Caco-2 (cell line): ENCODE data around the gene FBN2. TPM values are rescaled to one million over a fixed set of nuclear protein-coding genes. Genes with fewer than 3 reads are reported as not detected.

ENCODE experiments used
- BruUV-seq: library from RNA; stranded (reverse); fragments of 400-500 nt; replicated peaks from 2 replicates; lab custom pipeline; 2021; lab: Mats Ljungman, UMichigan
- CTCF ChIA-PET: fragments of 300-600 bp; sonication (Branson Sonifier 250); formaldehyde crosslinking; loops from one replicate; lab custom pipeline; 2022; ENCODE audit warnings: antibody characterized with exemption; lab: Charles Lee
- POLR2A ChIA-PET: fragments of 300-600 bp; sonication (Branson Sonifier 250); formaldehyde crosslinking; loops from one replicate; lab custom pipeline; 2022; ENCODE audit warnings: antibody characterized with exemption; lab: Charles Lee
- DNase-seq, 2 experiments: peaks; one replicate each; pipeline versions ENCODE4 v3.0.0 to v3.0.0-alpha.2; 2020 to 2022
- H3K27me3 ChIP-seq: replicated peaks from 2 replicates; pipeline ENCODE4 v1.6.0; 2011; ENCODE audit warnings: low read length; ENCODE audit not compliant: control insufficient read depth, insufficient read depth
- H3K36me3 ChIP-seq: 2 replicates; pipeline ENCODE4 v1.5.1; 2011; ENCODE audit warnings: low read length; ENCODE audit not compliant: control insufficient read depth, insufficient read depth
- H3K4me1 ChIP-seq: fragments of 250-450 bp; sonication (Bioruptor Pico); 2 replicates; pipeline ENCODE4 v1.5.1; 2020; ENCODE audit warnings: mild to moderate bottlenecking
- H3K4me3 ChIP-seq: 2 replicates; pipeline ENCODE4 v1.5.1; 2011; ENCODE audit warnings: low read depth, mild to moderate bottlenecking, control low read depth, low read length
- H3K9me3 ChIP-seq: fragments of 250-450 bp; sonication (Bioruptor Pico); 2 replicates; pipeline ENCODE4 v1.5.1; 2020; ENCODE audit warnings: mild to moderate bottlenecking, moderate library complexity
- H3K27ac Mint-ChIP-seq: one replicate; pipeline ENCODE4 v1.8.0; 2022; ENCODE audit warnings: mixed read lengths; ENCODE audit not compliant: unreplicated experiment
- H3K27me3 Mint-ChIP-seq: one replicate; pipeline ENCODE4 v1.8.0; 2022; ENCODE audit warnings: mixed read lengths; ENCODE audit not compliant: insufficient read depth, unreplicated experiment
- H3K36me3 Mint-ChIP-seq: one replicate; pipeline ENCODE4 v1.8.0; 2022; ENCODE audit warnings: mild to moderate bottlenecking, mixed read lengths; ENCODE audit not compliant: insufficient read depth, unreplicated experiment
- H3K4me1 Mint-ChIP-seq: one replicate; pipeline ENCODE4 v1.8.0; 2022; ENCODE audit warnings: low read depth, mixed read lengths; ENCODE audit not compliant: unreplicated experiment
- H3K4me3 Mint-ChIP-seq: one replicate; pipeline ENCODE4 v1.8.0; 2022; ENCODE audit warnings: mild to moderate bottlenecking, moderate library complexity, mixed read lengths; ENCODE audit not compliant: unreplicated experiment
- H3K9me3 Mint-ChIP-seq: one replicate; pipeline ENCODE4 v1.8.0; 2022; ENCODE audit warnings: mixed read lengths; ENCODE audit not compliant: unreplicated experiment
- intact Hi-C: fragments of 100-400 bp; cut with micrococcal nuclease; formaldehyde crosslinking; loops from one replicate; pipeline ENCODE4 v1.10.0; 2022; ENCODE audit not compliant: unreplicated experiment
- total RNA-seq: library from RNA; stranded (reverse); gene quantifications from 2 replicates; pipeline ENCODE4 v1.2.3, GENCODE V29; 2022
- TF ChIP-seq, protein P1 (sequence below), 2 experiments: fragments of 200-600 bp in 1 of 2; IDR thresholded peaks; 1 replicate in 1 of 2; 2 replicates in 1 of 2; pipeline versions ENCODE4 v1.5.1 to v1.8.0; 2011 to 2022; ENCODE audit warnings: antibody characterized with exemption in 1 of 2, control low read depth in 1 of 2, inconsistent platforms in 1 of 2, low read depth in 1 of 2, low read length in 1 of 2, mild to moderate bottlenecking in 1 of 2, moderate library complexity in 1 of 2; ENCODE audit not compliant: insufficient read depth in 1 of 2, severe bottlenecking in 1 of 2, unreplicated experiment in 1 of 2

Gene FBN2
- total RNA-seq, 1 experiment from 2014 or later: 0.09 TPM

DNA sequence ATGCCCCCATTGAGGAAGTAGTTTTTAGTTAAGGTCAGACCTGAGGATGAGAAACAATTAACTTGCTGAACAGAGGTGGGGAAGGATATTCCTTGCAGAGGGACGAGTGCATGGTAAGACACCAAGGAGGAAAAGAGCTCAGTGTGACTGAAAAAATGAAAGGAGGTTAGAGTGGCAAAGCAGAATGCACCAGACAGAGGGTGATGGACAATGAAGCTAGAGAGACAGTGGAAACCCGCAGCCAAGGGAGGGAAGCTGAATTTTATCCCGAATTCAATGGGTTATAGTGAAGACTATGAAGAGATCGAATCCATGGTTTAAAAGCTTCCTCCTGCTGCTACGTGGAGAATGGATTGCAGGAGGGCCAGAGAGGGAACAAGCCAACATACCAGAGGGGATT, 206.8 kb downstream of the FBN2 start:
- Histone ChIP-seq H3K27me3 (no peaks in the 10 kb centered on the region), H3K4me3 (no peak overlapping the region), H3K36me3 (no peaks in the 10 kb centered on the region), H3K9me3 (0 out of 2 replicates have a peak, but pooled peaks cover 3% of the 10 kb centered on the region), H3K4me1 (no peaks in the 10 kb centered on the region)
- intact Hi-C loops: no loop called here
- BruUV-seq: no TSS peak
- Mint-ChIP-seq H3K27me3 (no peaks in the 10 kb centered on the region), H3K4me3 (no peak overlapping the region), H3K4me1 (no peaks in the 10 kb centered on the region), H3K36me3 (no peaks in the 10 kb centered on the region), H3K9me3 (peaks cover 9% of the 10 kb centered on the region), H3K27ac (no peak overlapping the region)
- POLR2A ChIA-PET: no interaction called here
- DNase-seq: no peak
- CTCF ChIA-PET: no interaction called here
- TF ChIP-seq, protein P1, sequence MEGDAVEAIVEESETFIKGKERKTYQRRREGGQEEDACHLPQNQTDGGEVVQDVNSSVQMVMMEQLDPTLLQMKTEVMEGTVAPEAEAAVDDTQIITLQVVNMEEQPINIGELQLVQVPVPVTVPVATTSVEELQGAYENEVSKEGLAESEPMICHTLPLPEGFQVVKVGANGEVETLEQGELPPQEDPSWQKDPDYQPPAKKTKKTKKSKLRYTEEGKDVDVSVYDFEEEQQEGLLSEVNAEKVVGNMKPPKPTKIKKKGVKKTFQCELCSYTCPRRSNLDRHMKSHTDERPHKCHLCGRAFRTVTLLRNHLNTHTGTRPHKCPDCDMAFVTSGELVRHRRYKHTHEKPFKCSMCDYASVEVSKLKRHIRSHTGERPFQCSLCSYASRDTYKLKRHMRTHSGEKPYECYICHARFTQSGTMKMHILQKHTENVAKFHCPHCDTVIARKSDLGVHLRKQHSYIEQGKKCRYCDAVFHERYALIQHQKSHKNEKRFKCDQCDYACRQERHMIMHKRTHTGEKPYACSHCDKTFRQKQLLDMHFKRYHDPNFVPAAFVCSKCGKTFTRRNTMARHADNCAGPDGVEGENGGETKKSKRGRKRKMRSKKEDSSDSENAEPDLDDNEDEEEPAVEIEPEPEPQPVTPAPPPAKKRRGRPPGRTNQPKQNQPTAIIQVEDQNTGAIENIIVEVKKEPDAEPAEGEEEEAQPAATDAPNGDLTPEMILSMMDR (IDR thresholded peaks at IDR 0.05; ENCODE audit: insufficient read depth in 1 of 2, low read depth in 1 of 2, low read length in 1 of 2, severe bottlenecking in 1 of 2, unreplicated experiment in 1 of 2): no peak

DNA sequence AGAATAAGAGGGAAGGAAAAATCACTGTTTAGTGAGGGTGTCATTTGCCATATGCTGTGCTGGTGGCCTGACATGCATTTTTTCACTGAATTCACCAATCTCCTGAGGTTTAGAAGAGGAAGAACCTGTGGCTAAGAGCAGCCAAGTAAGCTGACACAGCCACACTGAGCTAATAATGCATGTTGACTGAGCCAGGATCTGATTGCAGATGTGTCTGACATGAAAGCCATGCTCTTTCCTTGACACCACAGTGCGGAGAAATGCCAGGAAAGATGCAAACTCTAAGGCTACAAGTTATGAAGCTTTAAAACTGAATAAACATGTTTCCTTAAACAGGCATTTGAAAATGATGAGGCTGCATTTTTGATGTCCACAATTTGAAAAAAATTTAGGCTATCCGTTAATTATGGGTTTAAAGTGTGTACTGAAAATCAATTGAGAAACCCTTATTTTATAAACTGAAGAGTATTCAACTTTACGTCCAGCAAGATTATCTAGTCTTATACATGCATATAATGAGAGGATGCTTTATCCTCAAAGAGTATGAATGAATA, 208.6 kb downstream of the FBN2 start:
- intact Hi-C loops: no loop called here
- peaks cover 11% of the 10 kb centered on the region for H3K9me3 Mint-ChIP-seq
- H3K4me3 ChIP-seq: no peak overlapping the region
- H3K4me1 ChIP-seq: 0 out of 2 replicates have a peak, but pooled peaks cover 6% of the 10 kb centered on the region
- peaks cover 13% of the 10 kb centered on the region for H3K4me1 Mint-ChIP-seq
- no peaks in the 10 kb centered on the region for H3K27me3 Mint-ChIP-seq
- H3K27ac Mint-ChIP-seq: no peak overlapping the region
- no peaks in the 10 kb centered on the region for H3K36me3 Mint-ChIP-seq
- POLR2A ChIA-PET: no interaction called here
- no peaks in the 10 kb centered on the region for H3K36me3 ChIP-seq
- 0 out of 2 replicates have a peak, but pooled peaks cover 3% of the 10 kb centered on the region for H3K9me3 ChIP-seq
- DNase-seq: no peak
- no peak overlapping the region for H3K4me3 Mint-ChIP-seq
- no peaks in the 10 kb centered on the region for H3K27me3 ChIP-seq
- BruUV-seq: no TSS peak
- TF ChIP-seq, protein P1 (IDR thresholded peaks at IDR 0.05; ENCODE audit: insufficient read depth in 1 of 2, low read depth in 1 of 2, low read length in 1 of 2, severe bottlenecking in 1 of 2, unreplicated experiment in 1 of 2): no peak
- CTCF ChIA-PET: no interaction called here

DNA sequence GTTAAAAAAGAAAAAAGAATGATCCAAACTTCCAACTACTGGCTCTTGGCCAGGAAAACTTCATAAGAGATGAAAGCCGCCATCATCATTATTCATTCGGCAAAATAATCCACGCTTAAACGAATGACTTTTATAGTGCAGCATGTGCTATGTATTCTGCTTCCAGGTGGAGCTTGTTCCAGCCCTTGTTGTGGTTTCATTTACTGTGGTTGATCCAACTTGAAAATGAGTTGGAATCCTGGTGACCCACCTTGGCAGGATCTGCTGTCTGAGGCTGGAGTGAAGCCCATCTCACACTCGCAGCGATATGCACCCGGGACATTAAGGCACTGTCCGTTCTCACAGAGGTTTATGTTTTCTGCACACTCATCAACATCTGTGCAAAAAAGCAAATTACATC, 209.6 kb downstream of the FBN2 start:
- no peaks in the 10 kb centered on the region for H3K27me3 ChIP-seq
- ChIA-PET POLR2A (no interaction called here), CTCF (no interaction called here)
- intact Hi-C loops: no loop called here
- no peak overlapping the region for H3K4me3 ChIP-seq
- Mint-ChIP-seq H3K9me3 (peaks cover 20% of the 10 kb centered on the region), H3K27ac (no peak overlapping the region), H3K27me3 (no peaks in the 10 kb centered on the region), H3K4me1 (peaks cover 20% of the 10 kb centered on the region), H3K4me3 (no peak overlapping the region), H3K36me3 (no peaks in the 10 kb centered on the region)
- TF ChIP-seq, protein P1 (IDR thresholded peaks at IDR 0.05; ENCODE audit: insufficient read depth in 1 of 2, low read depth in 1 of 2, low read length in 1 of 2, severe bottlenecking in 1 of 2, unreplicated experiment in 1 of 2): no peak
- H3K36me3 ChIP-seq: no peaks in the 10 kb centered on the region
- BruUV-seq: no TSS peak
- H3K9me3 ChIP-seq: peaks cover 6% of the 10 kb centered on the region; the same call in 1 of the 2 replicates
- 0 out of 2 replicates have a peak, but pooled peaks cover 6% of the 10 kb centered on the region for H3K4me1 ChIP-seq
- DNase-seq: no peak
